Measurements from ENCODE around the gene PRIMPOL. TPM values are rescaled to one million over a fixed set of nuclear protein-coding genes. Genes with fewer than 3 reads are reported as not detected.

The PRIMPOL gene
- total and polyA plus RNA-seq, 2 of the 4 experiments (the other 2 are of a cell fraction) = 5.6 to 8.8 TPM

GRCh38 chr4:184641022-184641421 is 8.5 kb upstream of the PRIMPOL start:
- TF ChIP-seq CTCF (conservative IDR thresholded peaks at IDR 0.05; ENCODE audit: low read depth, low read length) (no peak), ELK1 (IDR thresholded peaks at IDR 0.05; ENCODE audit: borderline replicate concordance, low read depth, low read length) (no peak), RCOR1 (IDR thresholded peaks at IDR 0.05; ENCODE audit: insufficient replicate concordance, low read length) (no peak), FOS (IDR thresholded peaks at IDR 0.05; ENCODE audit: low read depth, low read length) (no peak), CHD1 (IDR thresholded peaks at IDR 0.05; ENCODE audit: low read depth, low read length) (no peak), BHLHE40 (IDR thresholded peaks at IDR 0.05; ENCODE audit: low read depth, low read length) (no peak), USF2 (IDR thresholded peaks at IDR 0.05; ENCODE audit: low read depth, low read length) (no peak), MAFK (IDR thresholded peaks at IDR 0.05; ENCODE audit: low read depth, low read length) (no peak), SMC3 (IDR thresholded peaks at IDR 0.05; ENCODE audit: low read depth, low read length) (no peak), RAD21 (IDR thresholded peaks at IDR 0.05; ENCODE audit: low read length) (no peak), CEBPB (IDR thresholded peaks at IDR 0.05; ENCODE audit: low read depth, low read length) (no peak), RFX5 (IDR thresholded peaks at IDR 0.05; ENCODE audit: low read depth, low read length) (no peak), MAZ (IDR thresholded peaks at IDR 0.05; ENCODE audit: borderline replicate concordance, low read depth, low read length) (no peak), POLR2A (IDR thresholded peaks at IDR 0.05; ENCODE audit: low read depth, low read length) (no peak), NFE2L2 (IDR thresholded peaks at IDR 0.05; ENCODE audit: low read depth, low read length) (no peak), MXI1 (IDR thresholded peaks at IDR 0.05; ENCODE audit: borderline replicate concordance, low read depth, low read length) (no peak)
- Histone ChIP-seq H3K27ac (ENCODE audit: insufficient read depth, low read length) (no peak overlapping the region), H2AFZ (replicated peaks; ENCODE audit: low read length, poor library complexity) (no peak overlapping the region), H3K79me1 (ENCODE audit: low read depth in 1 of 2, low read length in 2 of 2) (peaks cover 42 to 49% of the 10 kb centered on the region in 2 experiments), H3K9me3 (ENCODE audit: control insufficient read depth, insufficient read depth, low read length) (no peaks in the 10 kb centered on the region), H4K91ac (ENCODE audit: insufficient read depth, low read depth, low read length) (no peak overlapping the region), H2BK20ac (ENCODE audit: low read depth, low read length) (no peak overlapping the region), H3K56ac (ENCODE audit: extremely low read depth, insufficient read depth, low read length) (no peak overlapping the region), H3K27me3 (ENCODE audit: control insufficient read depth, insufficient read depth, low read length) (no peaks in the 10 kb centered on the region), H3K14ac (replicated peaks; ENCODE audit: low read depth, low read length) (no peak overlapping the region), H3K4me2 (ENCODE audit: low read depth, low read length) (no peak overlapping the region), H3K9ac (ENCODE audit: low read depth, low read length) (no peak overlapping the region), H3K23ac (ENCODE audit: low read depth, low read length) (no peak overlapping the region), H2AK5ac (ENCODE audit: low read depth, low read length) (no peak overlapping the region), H3K9me1 (ENCODE audit: insufficient read depth, low read length) (peaks cover 5% of the 10 kb centered on the region; the same call in 1 of the 2 replicates), H3K4ac (ENCODE audit: low read depth, low read length) (no peak overlapping the region), H4K8ac (ENCODE audit: low read depth in 2 of 2, low read length in 2 of 2) (no peak overlapping the region), H2AK9ac (replicated peaks; ENCODE audit: low read depth, low read length, poor library complexity) (no peak overlapping the region), H2BK15ac (ENCODE audit: low read depth, low read length) (no peak overlapping the region), H2BK120ac (ENCODE audit: low read depth, low read length) (no peak overlapping the region), H3K36me3 (ENCODE audit: control insufficient read depth, insufficient read depth, low read length) (peaks cover 20% of the 10 kb centered on the region), H4K5ac (ENCODE audit: low read depth, low read length) (no peak overlapping the region), H4K20me1 (ENCODE audit: insufficient read depth, low read length) (peaks cover 7% of the 10 kb centered on the region; the same call in 1 of the 2 replicates), H3K4me3 (ENCODE audit: insufficient read depth, low read depth, low read length) (no peak overlapping the region), H2BK5ac (ENCODE audit: low read depth, low read length, poor library complexity, severe bottlenecking) (no peak overlapping the region), H3K18ac (ENCODE audit: low read depth, low read length) (no peak overlapping the region), H3K4me1 (ENCODE audit: control insufficient read depth, insufficient read depth, low read length) (0 out of 2 replicates have a peak, but pooled peaks cover 2% of the 10 kb centered on the region)
- ChIA-PET POLR2A (ENCODE audit: unreplicated experiment) (no interaction called here), CTCF (no interaction called here)
- intact Hi-C loops (cut with micrococcal nuclease) = loop anchor here (10.0 kb wide), 1 partner anchor 256 kb away; no protein-coding TSS in a partner anchor
- WGBS, 2 experiments (ENCODE audit: extremely low coverage in 2 of 2, insufficient read length in 1 of 2) = no CpG with 5 or more reads among the region's 3 CpGs
- BruUV-seq (replicated peaks) = no TSS peak
- dilution Hi-C loops (cut with HindIII; ENCODE audit: low sequenced_read_pairs, unreplicated experiment) = no loop called here
- in situ Hi-C loops (cut with MboI; ENCODE audit: low sequenced_read_pairs) = no loop called here
- no peak for DNase-seq
- ATAC-seq (ENCODE audit: low read depth) = no peak

All from IMR-90 (cell line).